Measurements from ENCODE around the gene ATP1A2. TPM values are rescaled to one million over a fixed set of nuclear protein-coding genes. Genes with fewer than 3 reads are reported as not detected.
A peak's percentile ranks its signal among the peaks of the same experiment; 100 is the strongest.
"Not testable (repeated sequence)": the region's sequence is repeated elsewhere in the genome, so short reads cannot be mapped to it uniquely, and the experiment has no call there.

Gene ATP1A2
- total RNA-seq, 1 donor = 0.72 TPM

GRCh38 chr1:160107512-160107911, 8.0 kb upstream of the ATP1A2 start:
- H3K27me3 ChIP-seq (ENCODE audit: insufficient read depth, low read length) = peaks cover 6% of the 10 kb centered on the region
- no peak overlapping the region for H2AFZ ChIP-seq (ENCODE audit: low read length)
- no peaks in the 10 kb centered on the region for H4K20me1 ChIP-seq (ENCODE audit: insufficient read depth, low read length)
- H3K27ac ChIP-seq (ENCODE audit: low read depth, low read length) = no peak overlapping the region
- no peak for TF ChIP-seq CTCF (IDR thresholded peaks at IDR 0.05; ENCODE audit: extremely low read depth, low read depth, low read length)
- H3K36me3 ChIP-seq (ENCODE audit: insufficient read depth, low read length) = no peaks in the 10 kb centered on the region
- H3K4me3 ChIP-seq (ENCODE audit: insufficient read depth, low read length) = no peak overlapping the region
- no peaks in the 10 kb centered on the region for H3K9me3 ChIP-seq (ENCODE audit: low read depth, low read length)
- no peak overlapping the region for H3K4me2 ChIP-seq (ENCODE audit: insufficient read depth, low read length)
- H3K79me2 ChIP-seq (ENCODE audit: insufficient read depth, low read length) = no peaks in the 10 kb centered on the region
- H3K4me1 ChIP-seq (ENCODE audit: insufficient read depth, low read length) = peaks cover 7% of the 10 kb centered on the region
- DNase-seq (ENCODE audit: insufficient read length, low spot score, missing footprints) = no peak

GRCh38 chr1:160108888-160109662, 6.5 kb upstream of the ATP1A2 start:
- H3K9me3 ChIP-seq (ENCODE audit: low read depth, low read length) = no peaks in the 10 kb centered on the region
- peak; percentile 73 for TF ChIP-seq CTCF (IDR thresholded peaks at IDR 0.05; ENCODE audit: extremely low read depth, low read depth, low read length)
- H3K36me3 ChIP-seq (ENCODE audit: insufficient read depth, low read length) = no peaks in the 10 kb centered on the region
- no peak overlapping the region for H3K4me3 ChIP-seq (ENCODE audit: insufficient read depth, low read length)
- peaks cover 8% of the 10 kb centered on the region for H3K27me3 ChIP-seq (ENCODE audit: insufficient read depth, low read length)
- no peak overlapping the region for H2AFZ ChIP-seq (ENCODE audit: low read length)
- no peak overlapping the region for H3K4me2 ChIP-seq (ENCODE audit: insufficient read depth, low read length)
- no peaks in the 10 kb centered on the region for H3K4me1 ChIP-seq (ENCODE audit: insufficient read depth, low read length)
- no peaks in the 10 kb centered on the region for H3K79me2 ChIP-seq (ENCODE audit: insufficient read depth, low read length)
- no peak overlapping the region for H3K27ac ChIP-seq (ENCODE audit: low read depth, low read length)
- no peaks in the 10 kb centered on the region for H4K20me1 ChIP-seq (ENCODE audit: insufficient read depth, low read length)
- peak; percentile 91 for DNase-seq (ENCODE audit: insufficient read length, low spot score, missing footprints)

GRCh38 chr1:160109686-160110085, 5.9 kb upstream of the ATP1A2 start:
- H3K4me2 ChIP-seq (ENCODE audit: insufficient read depth, low read length) = no peak overlapping the region
- H3K79me2 ChIP-seq (ENCODE audit: insufficient read depth, low read length) = no peaks in the 10 kb centered on the region
- H3K27me3 ChIP-seq (ENCODE audit: insufficient read depth, low read length) = peaks cover 10% of the 10 kb centered on the region
- no peak overlapping the region for H3K4me3 ChIP-seq (ENCODE audit: insufficient read depth, low read length)
- no peak overlapping the region for H2AFZ ChIP-seq (ENCODE audit: low read length)
- H3K4me1 ChIP-seq (ENCODE audit: insufficient read depth, low read length) = no peaks in the 10 kb centered on the region
- no peaks in the 10 kb centered on the region for H3K36me3 ChIP-seq (ENCODE audit: insufficient read depth, low read length)
- no peak overlapping the region for H3K27ac ChIP-seq (ENCODE audit: low read depth, low read length)
- H4K20me1 ChIP-seq (ENCODE audit: insufficient read depth, low read length) = no peaks in the 10 kb centered on the region
- no peak for TF ChIP-seq CTCF (IDR thresholded peaks at IDR 0.05; ENCODE audit: extremely low read depth, low read depth, low read length)
- H3K9me3 ChIP-seq (ENCODE audit: low read depth, low read length) = no peaks in the 10 kb centered on the region
- no peak for DNase-seq (ENCODE audit: insufficient read length, low spot score, missing footprints)

- H4K20me1 ChIP-seq (ENCODE audit: insufficient read depth, low read length); H3K4me3 ChIP-seq (ENCODE audit: insufficient read depth, low read length); DNase-seq (ENCODE audit: insufficient read length, low spot score, missing footprints); H3K4me2 ChIP-seq (ENCODE audit: insufficient read depth, low read length); H3K4me1 ChIP-seq (ENCODE audit: insufficient read depth, low read length); H2AFZ ChIP-seq (ENCODE audit: low read length); H3K79me2 ChIP-seq (ENCODE audit: insufficient read depth, low read length); H3K27ac ChIP-seq (ENCODE audit: low read depth, low read length); H3K36me3 ChIP-seq (ENCODE audit: insufficient read depth, low read length); H3K9me3 ChIP-seq (ENCODE audit: low read depth, low read length): not testable (repeated sequence)
- peaks cover 18% of the 10 kb centered on the region for H3K27me3 ChIP-seq (ENCODE audit: insufficient read depth, low read length)
Observed at GRCh38 chr1:160111462-160111861, 4.1 kb upstream of the ATP1A2 start.
